NCI-H460 (cell line): ENCODE data around the gene LTV1. TPM values are rescaled to one million over a fixed set of nuclear protein-coding genes. Genes with fewer than 3 reads are reported as not detected.
"Not testable (repeated sequence)": the region's sequence is repeated elsewhere in the genome, so short reads cannot be mapped to it uniquely, and the experiment has no call there.

ENCODE experiments used
- DNase-seq: peaks from one replicate; pipeline ENCODE4 v3.0.0-alpha.2; 2016; ENCODE audit warnings: low read depth; ENCODE audit errors: extremely low read depth
- total RNA-seq: library from RNA; depleted of rRNA; stranded (reverse); fragments of >200 nt; shearing (Covaris generic); gene quantifications from 2 replicates; pipeline ENCODE4 v1.2.3, GENCODE V29; 2014

LTV1 gene
- total RNA-seq, 1 experiment from 2014 or later, result 33.2 TPM

DNA sequence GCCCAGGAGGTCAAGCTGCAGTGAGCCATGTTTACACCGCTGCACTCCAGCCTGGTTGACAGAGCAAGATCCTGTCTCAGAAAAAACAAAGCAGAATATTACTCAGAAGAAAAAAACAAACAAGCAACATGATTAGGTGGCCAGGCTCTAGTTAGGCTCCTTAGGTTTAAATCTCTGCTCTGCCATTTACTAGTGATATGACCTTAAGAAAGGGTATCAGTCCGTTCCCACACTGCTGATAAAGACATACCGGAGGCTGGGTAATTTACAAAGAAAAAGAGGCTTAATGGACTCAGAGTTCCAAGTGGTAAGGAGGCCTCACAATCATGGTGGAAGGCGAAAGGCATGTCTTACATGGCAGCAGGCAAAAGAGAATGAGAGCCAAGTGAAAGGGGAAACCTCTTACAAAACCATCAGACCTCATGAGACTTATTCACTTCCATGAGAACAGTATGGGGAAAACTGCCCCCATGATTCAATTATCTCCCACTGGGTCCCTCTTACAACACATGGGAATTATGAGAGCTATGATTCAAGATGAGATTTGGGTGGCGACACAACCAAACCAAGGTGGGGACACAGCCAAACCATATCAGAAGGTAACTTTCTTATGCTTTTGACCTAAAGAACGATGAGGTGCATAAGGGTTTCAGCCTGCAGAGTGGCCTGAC, 2.4 kb upstream of the LTV1 start:
- DNase-seq, result no peak

- no peak for DNase-seq
These were observed 657 bp upstream of the LTV1 start for GRCh38 chr6:143842461-143842901.

- no peak for DNase-seq
These were observed 500 bp downstream of the LTV1 start for GRCh38 chr6:143843677-143843999.

GRCh38 chr6:143844006-143844405, 868 bp downstream of the LTV1 start:
- DNase-seq, result no peak

DNA sequence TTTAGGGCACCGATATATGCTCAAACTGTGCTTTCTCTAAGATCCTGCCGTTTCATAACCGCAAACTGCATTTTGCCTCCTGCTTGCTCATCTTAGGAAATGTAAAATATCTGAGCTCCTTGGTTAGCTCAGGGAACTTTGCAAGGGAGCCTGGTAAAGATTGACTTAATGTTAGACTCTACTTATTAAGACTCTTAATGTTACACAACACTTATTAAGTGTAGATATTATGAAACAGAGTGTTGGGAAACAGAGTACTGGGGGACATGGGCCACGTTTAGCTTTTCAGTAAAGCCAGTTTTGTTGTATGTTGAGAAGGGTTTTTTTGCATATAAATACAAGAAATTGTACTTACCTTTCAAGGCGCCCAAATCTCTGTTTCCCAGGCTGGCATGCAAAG, 1.9 kb downstream of the LTV1 start:
- no peak for DNase-seq

- not testable (repeated sequence) for DNase-seq
These were observed 8.6 kb downstream of the LTV1 start for GRCh38 chr6:143851706-143852105.

DNA sequence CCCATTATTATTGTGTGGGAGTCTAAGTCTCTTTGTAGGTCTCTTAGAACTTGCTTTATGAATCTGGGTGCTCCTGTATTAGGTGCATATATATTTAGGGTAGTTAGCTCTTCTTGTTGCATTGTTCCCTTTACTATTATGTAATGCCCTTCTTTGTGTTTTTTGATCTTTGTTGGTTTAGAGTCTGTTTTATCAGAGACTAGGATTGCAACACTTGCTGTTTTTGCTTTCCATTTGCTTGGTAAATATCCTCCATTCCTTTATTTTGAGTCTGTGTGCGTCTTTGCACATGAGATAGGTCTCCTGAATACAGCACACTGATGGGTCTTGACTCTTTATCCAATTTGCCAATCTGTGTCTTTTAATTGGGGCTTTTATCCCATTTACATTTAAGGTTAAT, 11.9 kb downstream of the LTV1 start:
- DNase-seq, result not testable (repeated sequence)

DNA sequence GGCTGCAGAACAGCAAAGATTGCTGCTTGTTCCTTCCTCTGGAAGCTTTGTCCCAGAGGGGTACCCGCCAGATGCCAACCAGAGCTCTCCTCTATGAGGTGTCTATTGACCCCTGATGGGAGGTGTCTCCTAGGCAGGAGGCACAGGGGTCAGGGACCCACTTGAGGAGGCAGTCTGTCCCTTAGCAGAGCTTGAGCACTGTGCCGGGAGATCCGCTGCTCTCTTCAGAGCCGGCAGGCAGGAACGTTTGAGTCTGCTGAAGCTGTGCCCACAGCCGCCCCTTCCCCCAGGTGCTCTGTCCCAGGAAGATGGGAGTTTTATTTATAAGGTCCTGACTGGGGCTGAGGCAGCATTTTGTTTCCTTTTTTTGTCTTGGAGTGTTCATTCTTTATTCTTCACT, 13.6 kb downstream of the LTV1 start:
- not testable (repeated sequence) for DNase-seq

DNA sequence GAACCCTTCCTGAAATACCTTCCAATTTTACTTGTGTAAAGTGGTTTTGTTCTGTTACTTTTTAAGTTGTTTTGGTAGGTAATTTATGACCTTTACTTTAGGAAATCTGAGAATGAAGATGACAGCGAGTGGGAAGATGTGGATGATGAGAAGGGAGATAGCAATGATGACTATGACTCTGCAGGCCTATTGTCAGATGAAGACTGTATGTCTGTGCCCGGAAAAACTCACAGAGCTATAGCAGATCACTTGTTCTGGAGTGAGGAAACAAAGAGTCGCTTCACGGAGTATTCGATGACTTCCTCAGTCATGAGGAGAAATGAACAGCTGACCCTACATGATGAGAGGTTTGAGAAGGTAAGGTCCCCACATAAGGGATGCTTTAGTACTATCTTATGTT, 14.5 kb downstream of the LTV1 start:
- DNase-seq, result no peak

DNA sequence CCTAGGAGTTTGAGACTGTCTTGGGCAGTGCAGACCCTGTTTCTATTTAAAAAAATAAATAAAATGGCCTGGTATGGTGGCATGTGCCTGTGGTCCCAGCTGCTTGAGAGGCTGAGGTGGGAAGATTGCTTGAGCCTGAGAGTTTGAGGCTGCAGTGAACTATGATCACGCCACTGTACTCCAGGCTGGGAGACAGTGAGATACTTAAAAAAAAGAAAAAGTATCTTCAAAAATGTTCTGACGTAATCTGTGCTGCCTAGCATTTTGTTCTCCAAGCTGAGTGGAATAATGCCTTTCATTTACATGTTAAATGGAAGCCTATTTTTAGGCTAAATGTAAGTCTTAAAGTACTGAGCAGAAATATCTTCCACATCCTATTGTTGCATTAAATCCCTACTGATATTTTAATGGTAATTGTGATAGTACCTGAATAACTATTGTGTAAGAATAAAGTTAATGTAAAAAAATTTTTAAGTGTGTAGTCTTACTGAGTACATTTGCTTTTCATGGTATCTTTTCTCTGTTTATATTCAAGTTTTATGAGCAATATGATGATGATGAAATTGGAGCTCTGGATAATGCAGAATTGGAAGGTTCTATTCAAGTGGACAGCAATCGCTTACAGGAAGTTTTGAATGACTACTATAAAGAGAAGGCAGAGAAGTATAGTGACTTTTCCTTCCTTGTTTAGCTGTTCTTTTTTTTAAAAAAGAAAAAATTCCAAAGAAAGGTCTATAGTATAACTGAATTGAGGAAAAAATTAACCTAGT, 16.9 kb downstream of the LTV1 start:
- DNase-seq, result no peak

DNA sequence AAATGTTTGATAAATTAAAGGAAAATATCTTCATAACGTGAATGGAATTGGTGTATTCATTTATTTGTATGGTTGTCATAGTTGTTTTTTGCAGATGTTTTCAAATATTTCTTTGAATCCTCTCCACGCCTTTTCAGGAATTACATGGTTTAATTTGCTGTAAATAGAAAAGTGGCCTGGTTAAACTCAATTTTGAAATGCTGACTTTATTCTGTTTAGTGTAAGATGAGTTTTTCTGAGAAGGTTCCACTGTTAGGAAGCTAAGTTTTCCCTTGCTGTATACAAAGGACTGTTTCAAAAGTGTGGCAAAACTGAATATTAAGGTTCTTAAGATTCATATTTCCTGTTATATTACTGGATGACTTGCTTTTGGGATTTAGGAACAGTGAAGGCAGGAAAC, 20.6 kb downstream of the LTV1 start:
- no peak for DNase-seq

- no peak for DNase-seq
These were observed 21.1 kb downstream of the LTV1 start, which contains the start of gene ZC2HC1B for GRCh38 chr6:143864234-143864633. Gene ZC2HC1B, plus strand, starts transcription at chr6:143864474. Its CDS starts 66 bp downstream, at chr6:143864540.

DNA sequence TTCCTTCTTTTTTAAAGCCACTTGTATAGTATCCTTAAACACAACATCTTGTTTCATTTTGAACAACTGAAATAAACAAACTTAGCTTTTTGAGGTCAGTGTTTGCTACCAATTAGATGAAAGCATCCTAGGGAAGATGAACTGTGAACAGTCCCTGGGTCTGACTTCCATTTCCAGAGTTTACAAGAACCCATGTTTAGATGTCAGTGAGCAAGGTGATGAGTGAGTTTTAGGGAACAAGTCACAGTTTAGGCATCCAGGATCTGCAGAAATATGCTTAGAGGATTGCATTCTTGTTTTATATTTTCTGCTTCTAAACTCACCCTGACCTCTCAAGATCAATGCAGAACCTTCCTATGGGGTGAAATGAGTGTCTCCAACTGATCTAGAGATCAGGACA, 24.1 kb downstream of the LTV1 start:
- DNase-seq, result no peak

DNA sequence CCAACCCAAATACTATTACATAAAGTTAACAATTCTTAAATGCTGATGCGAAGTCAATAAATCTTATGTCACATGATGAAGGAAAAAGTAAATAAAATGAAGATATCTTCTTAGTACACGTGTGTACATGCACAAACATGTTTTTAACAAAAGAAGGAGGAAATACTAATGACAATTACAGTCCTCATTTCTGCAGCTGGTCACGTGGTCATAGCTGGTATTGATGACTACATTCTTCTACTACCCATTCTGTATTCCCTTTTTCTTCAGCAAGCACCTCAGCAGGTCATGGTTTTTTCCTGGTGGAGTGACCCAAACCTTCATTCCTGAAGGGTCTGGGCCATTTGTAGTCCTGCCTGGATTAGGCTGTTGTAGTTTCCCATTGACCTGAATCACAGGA, 25.7 kb downstream of the LTV1 start:
- not testable (repeated sequence) for DNase-seq

GRCh38 chr6:143871202-143871730, 28.1 kb downstream of the LTV1 start:
- not testable (repeated sequence) for DNase-seq

- DNase-seq, result no peak
These were observed 29.1 kb downstream of the LTV1 start for GRCh38 chr6:143872201-143872600.

GRCh38 chr6:143873600-143873999, 30.5 kb downstream of the LTV1 start:
- not testable (repeated sequence) for DNase-seq

- DNase-seq, result not testable (repeated sequence)
These were observed 31.4 kb downstream of the LTV1 start for GRCh38 chr6:143874503-143874902.

- DNase-seq, result no peak
These were observed 34.6 kb downstream of the LTV1 start for GRCh38 chr6:143877584-143878271.

- no peak for DNase-seq
These were observed 35.2 kb downstream of the LTV1 start for GRCh38 chr6:143878272-143878760.

DNA sequence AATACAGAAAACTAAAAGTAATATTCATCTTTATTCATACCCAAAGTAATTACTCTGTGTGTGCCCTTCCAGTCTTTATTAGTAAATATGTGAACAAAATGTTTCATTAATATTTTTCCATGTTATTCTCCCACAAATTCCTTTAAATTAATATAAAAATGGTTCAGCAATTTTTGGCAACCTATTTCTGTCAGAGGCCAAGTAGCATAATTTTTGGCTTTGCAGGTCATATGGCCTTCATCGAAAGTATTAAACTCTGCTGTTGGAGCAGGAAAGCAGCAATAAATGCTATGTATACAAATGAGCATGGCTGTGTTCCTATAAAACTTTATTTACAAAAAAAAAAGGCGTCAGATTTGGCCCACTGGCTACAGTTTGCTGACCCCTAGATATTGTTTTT, 37.3 kb downstream of the LTV1 start:
- DNase-seq, result no peak
